ENCODE results near the gene LRP3.

- TF ChIP-seq MAX (IDR thresholded peaks at IDR 0.05) (no peak), USF1 (IDR thresholded peaks at IDR 0.05) (no peak), CEBPB (IDR thresholded peaks at IDR 0.05) (no peak), YY1 (IDR thresholded peaks at IDR 0.05; ENCODE audit: low read depth) (no peak), REST (IDR thresholded peaks at IDR 0.05; ENCODE audit: low read depth) (no peak)
Observed at GRCh38 chr19:33159149-33159548, 35.0 kb upstream of the LRP3 start.

All from Ishikawa (cell line).